ENCODE data around the gene KRABD2.

- TF ChIP-seq CTCF (IDR thresholded peaks at IDR 0.05 in 4 of 5, conservative IDR thresholded peaks at IDR 0.05 in 1 of 5), result no peak
- TF ChIP-seq POLR2A (IDR thresholded peaks at IDR 0.05), result no peak
Observed at GRCh38 chr17:8332128-8332527, 44.4 kb downstream of the KRABD2 start.

Measured in gastrocnemius medialis (tissue), 4 donors.